HUDEP-2 (cell line): ENCODE measurements around the gene SH3TC1.
A peak's percentile ranks its signal among the peaks of the same experiment; 100 is the strongest.

ENCODE experiments used
- DNase-seq, 76 experiments: peaks; one replicate each; lab custom pipeline; 2025; ENCODE audit not compliant: unreplicated experiment in 76 of 76; lab: John Stamatoyannopoulos, UW

The SH3TC1 gene

GRCh38 chr4:8163436-8164193 lies 35.5 kb upstream of the SH3TC1 start:
- DNase-seq: no peak

GRCh38 chr4:8164194-8164565 lies 34.9 kb upstream of the SH3TC1 start:
- no peak for DNase-seq

DNA sequence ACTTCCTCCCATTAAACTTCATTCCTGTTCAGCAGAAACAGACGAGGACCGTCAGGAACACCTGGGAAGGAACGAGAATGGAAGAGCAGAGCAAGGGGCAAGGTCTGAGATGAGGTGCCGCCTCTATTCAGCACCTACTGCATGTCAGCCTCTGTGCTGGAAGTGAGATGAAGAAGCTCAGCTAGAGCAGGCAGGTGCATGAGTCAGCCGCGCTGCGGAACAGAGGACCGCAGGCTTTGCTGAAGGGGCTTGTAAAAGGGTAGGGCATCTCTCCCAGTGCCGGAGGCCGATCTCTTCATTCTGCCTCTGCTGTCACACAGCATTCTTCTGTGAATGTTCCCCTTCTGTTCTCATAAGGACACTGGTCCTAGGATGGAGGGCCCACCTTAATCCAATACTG lies 34.4 kb upstream of the SH3TC1 start:
- no peak for DNase-seq

- no peak for DNase-seq
These were observed 33.7 kb upstream of the SH3TC1 start for GRCh38 chr4:8165374-8165896.

DNA sequence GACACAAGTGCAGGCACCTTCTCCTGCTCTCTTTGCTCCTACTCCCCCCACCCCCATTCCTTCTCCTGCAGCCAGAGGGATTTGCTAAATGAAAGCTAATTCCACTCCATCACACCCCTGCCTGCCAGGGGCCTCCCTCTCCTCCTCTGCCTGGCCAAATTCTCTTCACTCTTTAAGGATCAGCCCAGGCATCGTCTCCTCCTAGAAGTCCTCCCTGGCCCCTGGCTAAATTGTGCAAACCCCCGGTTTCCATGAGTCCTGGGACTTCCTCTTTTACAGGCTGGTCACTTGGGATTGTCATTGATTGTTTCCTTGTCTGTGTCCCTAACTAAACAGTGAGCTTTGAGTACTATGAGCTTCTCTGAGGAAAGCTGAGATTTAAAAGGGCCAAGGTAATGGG lies 31.8 kb upstream of the SH3TC1 start:
- no peak for DNase-seq

GRCh38 chr4:8167815-8168214 lies 31.3 kb upstream of the SH3TC1 start:
- no peak for DNase-seq

- DNase-seq: no peak
These were observed 30.9 kb upstream of the SH3TC1 start for GRCh38 chr4:8168232-8168631.

GRCh38 chr4:8168832-8169598 lies 30.1 kb upstream of the SH3TC1 start:
- no peak for DNase-seq

DNA sequence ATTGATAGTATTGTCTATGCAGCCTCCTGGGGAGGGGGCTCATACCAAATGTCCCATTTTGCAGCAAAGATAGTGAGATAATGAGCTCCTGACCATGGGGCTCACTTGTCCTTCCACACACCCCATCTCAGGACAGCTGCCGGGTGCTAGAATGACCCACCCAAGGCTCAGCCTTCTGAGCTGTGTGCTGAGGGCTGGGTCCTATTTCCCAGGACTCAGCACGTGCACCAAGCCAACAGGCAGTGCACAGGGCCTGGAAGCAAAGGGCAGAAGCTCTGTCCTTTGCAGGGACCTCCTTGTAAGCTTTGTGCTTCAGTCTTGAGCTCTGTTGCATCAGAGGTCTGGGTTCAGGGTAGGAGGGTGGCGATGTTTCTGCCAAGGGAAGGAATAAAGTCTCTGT lies 29.3 kb upstream of the SH3TC1 start:
- no peak for DNase-seq

DNA sequence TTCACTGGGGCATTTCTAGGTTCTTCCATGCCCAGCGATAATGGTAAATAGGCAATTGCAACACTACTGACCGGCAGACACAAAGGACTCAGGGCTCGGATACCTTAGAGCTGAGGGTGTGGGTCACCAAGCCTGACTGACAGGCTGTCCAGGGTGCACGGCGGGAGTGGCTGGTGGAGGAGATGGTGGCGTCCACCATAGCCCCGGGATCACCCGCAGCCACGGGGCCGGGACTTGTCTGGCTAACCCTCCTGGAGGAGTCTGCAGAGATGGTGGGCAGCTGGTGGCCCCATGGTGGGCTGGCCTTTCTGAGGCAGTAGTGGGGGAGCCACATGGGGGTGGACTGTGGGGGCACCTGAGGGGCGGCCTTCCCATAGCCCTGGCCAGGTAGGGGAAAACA lies 28.7 kb upstream of the SH3TC1 start:
- no peak for DNase-seq

- no peak for DNase-seq
These were observed 27.8 kb upstream of the SH3TC1 start for GRCh38 chr4:8171266-8171665.

GRCh38 chr4:8171984-8172924 lies 26.8 kb upstream of the SH3TC1 start:
- DNase-seq: no peak

DNA sequence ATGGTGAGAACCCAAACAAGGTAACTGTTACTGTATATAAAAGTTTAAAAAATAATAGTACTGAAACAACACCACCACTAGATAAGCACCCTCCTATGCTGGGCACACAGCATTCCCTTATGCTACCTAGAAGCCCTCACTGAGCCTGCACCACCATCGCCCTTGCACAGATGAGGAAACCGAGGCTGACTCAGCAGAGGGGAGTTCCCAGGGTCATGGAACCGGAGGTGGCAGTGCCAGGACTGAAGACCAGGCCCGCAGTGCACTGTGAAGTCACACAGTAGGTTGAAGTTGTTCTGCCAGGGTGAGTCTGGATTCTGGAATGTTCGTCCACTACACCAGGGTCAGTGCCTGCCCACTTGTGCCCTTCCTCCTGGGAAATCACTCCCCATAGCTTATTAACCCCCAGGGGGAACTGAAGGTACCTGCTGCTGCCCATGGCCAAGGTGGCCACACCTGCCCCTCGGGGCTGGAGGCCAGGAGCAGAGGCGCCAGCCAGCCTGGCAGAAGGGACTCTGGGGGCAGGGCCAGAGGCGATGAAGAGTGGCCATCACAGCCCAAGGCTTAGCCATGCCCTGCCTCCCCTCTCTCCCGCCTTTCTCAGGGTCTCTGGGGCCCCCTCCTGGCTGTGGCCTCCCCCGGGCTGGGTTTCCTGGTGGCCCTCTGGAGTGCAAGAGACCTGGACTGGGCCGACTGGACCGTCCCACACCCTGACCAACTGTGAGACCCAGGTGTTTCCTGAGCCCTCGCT lies 25.4 kb upstream of the SH3TC1 start:
- DNase-seq: no peak

GRCh38 chr4:8174970-8175369 lies 24.1 kb upstream of the SH3TC1 start:
- no peak for DNase-seq

DNA sequence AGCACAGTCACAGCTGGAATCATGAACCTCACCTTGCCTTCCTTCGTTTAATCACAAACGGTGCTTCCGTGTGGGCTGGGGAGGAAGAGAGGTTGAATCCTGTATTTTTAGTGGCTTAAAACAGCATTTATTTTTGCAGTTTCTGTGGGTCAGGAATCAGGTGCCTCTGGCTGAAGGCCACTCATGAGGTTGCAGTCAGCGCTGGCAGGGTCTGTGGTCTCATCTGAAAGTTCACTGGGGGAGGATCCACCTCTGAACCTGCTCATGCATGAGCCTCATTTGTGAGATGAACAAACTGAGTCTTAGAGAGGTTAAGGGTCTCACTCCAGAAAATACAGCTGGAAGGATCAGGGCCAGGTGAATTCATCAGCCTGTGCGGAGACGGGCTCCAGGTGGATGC lies 23.4 kb upstream of the SH3TC1 start:
- DNase-seq: no peak

- DNase-seq: peak in 17 of 76 experiments; percentile 2 to 43 (median 11)
These were observed 22.3 kb upstream of the SH3TC1 start for GRCh38 chr4:8176547-8177399.

DNA sequence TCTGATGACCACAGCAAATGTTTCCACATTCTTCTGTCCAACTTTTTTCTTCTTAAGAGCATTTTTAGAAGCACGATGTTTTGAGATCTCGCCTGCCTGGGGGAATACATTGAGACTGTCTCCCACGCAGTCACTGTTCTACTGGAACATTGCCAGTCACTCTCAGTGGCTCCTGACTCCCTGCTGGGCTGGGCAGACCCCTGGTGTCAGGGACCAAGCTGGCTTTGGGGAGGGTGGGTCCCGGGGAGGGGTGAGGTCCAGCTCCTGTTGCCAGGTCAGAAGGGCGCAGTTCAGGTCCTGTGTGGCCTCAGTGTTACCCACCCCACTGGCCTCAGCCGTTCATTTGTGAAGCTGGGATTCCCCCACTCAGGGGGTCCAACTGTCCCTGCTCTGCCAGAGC lies 21.5 kb upstream of the SH3TC1 start:
- no peak for DNase-seq

DNA sequence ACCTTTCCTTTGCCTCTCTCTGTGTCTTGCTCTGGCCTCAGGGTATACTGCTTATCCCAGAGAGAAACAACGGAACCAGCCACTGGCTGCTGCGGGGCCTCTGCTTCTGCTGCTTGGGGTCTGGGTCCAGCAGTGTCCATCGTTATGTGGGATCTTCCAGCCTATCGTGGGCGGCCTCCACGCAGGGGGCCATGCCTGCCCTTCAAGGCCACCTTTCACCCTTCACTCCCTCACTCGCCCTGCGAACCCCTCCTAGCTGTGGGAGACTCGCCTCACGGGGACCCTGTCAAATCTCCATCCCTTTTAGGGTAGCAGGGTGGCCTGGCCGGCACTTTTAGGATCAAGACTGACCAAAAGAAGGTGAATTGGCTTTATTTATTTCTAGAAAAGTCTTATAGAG lies 21.1 kb upstream of the SH3TC1 start:
- DNase-seq: no peak

- no peak for DNase-seq
These were observed 20.0 kb upstream of the SH3TC1 start for GRCh38 chr4:8179074-8179473.
